H1 (cell line): ENCODE data around the gene LCMT1. TPM values are rescaled to one million over a fixed set of nuclear protein-coding genes. Genes with fewer than 3 reads are reported as not detected.

Source experiments
- CTCF ChIA-PET: fragments of 300-600 bp; sonication (Branson Sonifier 250); formaldehyde crosslinking; loops from one replicate; lab custom pipeline; 2021; ENCODE audit not compliant: partially characterized antibody; lab: Charles Lee
- POLR2A ChIA-PET: fragments of 300-600 bp; sonication (Branson Sonifier 250); formaldehyde crosslinking; loops from one replicate; lab custom pipeline; 2021; ENCODE audit warnings: inconsistent platforms; ENCODE audit not compliant: partially characterized antibody; lab: Charles Lee
- DNase-seq, 2 experiments: peaks; one replicate each; pipeline versions ENCODE4 v3.0.0 to v3.0.0-alpha.2; 2010 to 2022; ENCODE audit warnings: low spot score in 2 of 2, low read depth in 1 of 2, mixed read lengths in 1 of 2
- FAIRE-seq: peaks from 2 replicates; lab custom pipeline; 2011; peaks lifted over from hg19 to GRCh38; lab: Jason Lieb, UNC
- H2AFZ ChIP-seq: 2 replicates; pipeline ENCODE4 v1.8.1; 2012; ENCODE audit warnings: low read length, inconsistent platforms
- H2AK5ac ChIP-seq: 2 replicates; pipeline ENCODE4 v1.6.1; 2013; ENCODE audit warnings: low read depth, low read length
- H2BK120ac ChIP-seq: replicated peaks from 2 replicates; pipeline ENCODE3; 2013; ENCODE audit warnings: low read depth, low read length, inconsistent platforms
- H2BK12ac ChIP-seq: 2 replicates; pipeline ENCODE4 v1.6.1; 2013; ENCODE audit warnings: low read depth, low read length
- H2BK15ac ChIP-seq: 2 replicates; pipeline ENCODE4 v1.6.1; 2013; ENCODE audit warnings: low read length
- H2BK20ac ChIP-seq: 2 replicates; pipeline ENCODE4 v1.6.1; 2013; ENCODE audit warnings: low read length
- H2BK5ac ChIP-seq: 2 replicates; pipeline ENCODE4 v1.6.1; 2013; ENCODE audit warnings: low read depth, low read length
- H3K14ac ChIP-seq: 2 replicates; pipeline ENCODE4 v1.6.1; 2013; ENCODE audit warnings: inconsistent platforms; ENCODE audit not compliant: insufficient read length
- H3K18ac ChIP-seq: 2 replicates; pipeline ENCODE4 v1.6.1; 2013; ENCODE audit warnings: low read length; ENCODE audit errors: extremely low read depth
- H3K23ac ChIP-seq: 2 replicates; pipeline ENCODE4 v1.6.1; 2013; ENCODE audit warnings: inconsistent platforms; ENCODE audit not compliant: insufficient read length
- H3K23me2 ChIP-seq: 2 replicates; pipeline ENCODE4 v1.6.1; 2013; ENCODE audit warnings: low read depth, low read length
- H3K27ac ChIP-seq: 2 replicates; pipeline ENCODE4 v1.6.1; 2011; ENCODE audit warnings: low read depth, low read length, inconsistent platforms
- H3K27me3 ChIP-seq, 4 experiments: replicated peaks in 1 of 4; 1 replicate in 1 of 4; 2 replicates in 3 of 4; pipeline versions ENCODE4 v1.6.1 to v1.8.1; 2011 to 2013; ENCODE audit warnings: low read length in 3 of 4, mild to moderate bottlenecking in 3 of 4, inconsistent platforms in 2 of 4, mixed read lengths in 2 of 4, moderate library complexity in 1 of 4; ENCODE audit not compliant: control insufficient read depth in 3 of 4, insufficient read depth in 3 of 4; ENCODE audit errors: extremely low read depth in 1 of 4
- H3K36me3 ChIP-seq, 4 experiments: 2 replicates each; pipeline versions ENCODE4 v1.6.1 to v1.8.1; 2011 to 2013; ENCODE audit warnings: mild to moderate bottlenecking in 4 of 4, low read length in 3 of 4, moderate library complexity in 2 of 4, control low read depth in 1 of 4, inconsistent platforms in 1 of 4; ENCODE audit not compliant: insufficient read depth in 4 of 4, control insufficient read depth in 2 of 4
- H3K4ac ChIP-seq: replicated peaks from 2 replicates; pipeline ENCODE3; 2013; ENCODE audit warnings: low read length, low read depth, mixed read lengths, inconsistent platforms; ENCODE audit not compliant: insufficient read length
- H3K4me1 ChIP-seq, 4 experiments: replicated peaks in 1 of 4; 1 replicate in 1 of 4; 2 replicates in 3 of 4; pipeline versions ENCODE4 v1.6.1 to v1.8.1; 2011 to 2013; ENCODE audit warnings: low read length in 3 of 4, inconsistent platforms in 2 of 4, mixed read lengths in 1 of 4; ENCODE audit not compliant: insufficient read depth in 4 of 4, control insufficient read depth in 3 of 4
- H3K4me2 ChIP-seq, 2 experiments: 2 replicates each; pipeline versions ENCODE4 v1.6.1 to v1.8.1; 2011 to 2013; ENCODE audit warnings: low read depth in 2 of 2, low read length in 2 of 2, control low read depth in 1 of 2, inconsistent platforms in 1 of 2, mild to moderate bottlenecking in 1 of 2; ENCODE audit not compliant: insufficient read depth in 1 of 2
- H3K4me3 ChIP-seq, 4 experiments: fragments of 200-600, 300-600 bp in 1 of 4; sonication (generic), shearing (Covaris generic), sonication (Bioruptor Twin) in 1 of 4; 2 replicates each; pipeline versions ENCODE4 v1.5.1 to v1.8.1; 2011 to 2016; ENCODE audit warnings: low read length in 4 of 4, low read depth in 3 of 4, control low read depth in 2 of 4, inconsistent platforms in 2 of 4, mild to moderate bottlenecking in 2 of 4, mixed read lengths in 1 of 4, moderate library complexity in 1 of 4; ENCODE audit not compliant: insufficient read depth in 2 of 4; ENCODE audit errors: extremely low read depth in 1 of 4
- H3K56ac ChIP-seq: replicated peaks from 2 replicates; pipeline ENCODE3; 2013; ENCODE audit warnings: low read depth, mild to moderate bottlenecking, mixed read lengths, low read length, inconsistent platforms; ENCODE audit not compliant: insufficient read length
- H3K79me1 ChIP-seq: 2 replicates; pipeline ENCODE4 v1.6.1; 2013; ENCODE audit warnings: low read depth, low read length, control low read depth
- H3K79me2 ChIP-seq, 2 experiments: 2 replicates each; pipeline versions ENCODE4 v1.6.1 to v1.8.1; 2012 to 2013; ENCODE audit warnings: low read length in 2 of 2, mild to moderate bottlenecking in 2 of 2, inconsistent platforms in 1 of 2; ENCODE audit not compliant: insufficient read depth in 2 of 2, control insufficient read depth in 1 of 2
- H3K9ac ChIP-seq, 4 experiments: replicated peaks in 1 of 4; 1 replicate in 1 of 4; 2 replicates in 3 of 4; pipeline versions ENCODE4 v1.6.1 to v1.8.1; 2011 to 2013; ENCODE audit warnings: low read depth in 3 of 4, low read length in 3 of 4, control low read depth in 2 of 4, mild to moderate bottlenecking in 2 of 4, moderate library complexity in 2 of 4, inconsistent platforms in 1 of 4; ENCODE audit errors: extremely low read depth in 1 of 4
- H3K9me3 ChIP-seq, 2 experiments: 2 replicates each; pipeline versions ENCODE4 v1.6.1 to v1.8.1; 2012 to 2013; ENCODE audit warnings: mild to moderate bottlenecking in 2 of 2, moderate library complexity in 2 of 2, control low read depth in 1 of 2, inconsistent platforms in 1 of 2, low read depth in 1 of 2, low read length in 1 of 2, mixed read lengths in 1 of 2; ENCODE audit not compliant: insufficient read depth in 2 of 2
- H4K20me1 ChIP-seq, 2 experiments: replicated peaks in 1 of 2; 2 replicates each; pipeline versions ENCODE3 to v1.8.1; 2011 to 2013; ENCODE audit warnings: inconsistent platforms in 2 of 2, low read length in 2 of 2, mild to moderate bottlenecking in 1 of 2; ENCODE audit not compliant: insufficient read depth in 2 of 2, control insufficient read depth in 1 of 2
- H4K5ac ChIP-seq: 2 replicates; pipeline ENCODE4 v1.6.1; 2013; ENCODE audit warnings: low read length, low read depth, mixed read lengths, inconsistent platforms; ENCODE audit not compliant: insufficient read length
- H4K8ac ChIP-seq: 2 replicates; pipeline ENCODE4 v1.8.0; 2013; ENCODE audit warnings: mild to moderate bottlenecking, moderate library complexity, low read length, inconsistent platforms; ENCODE audit not compliant: insufficient read depth; ENCODE audit errors: extremely low read depth
- H4K91ac ChIP-seq: replicated peaks from 2 replicates; pipeline ENCODE3; 2013; ENCODE audit warnings: low read length, mixed read lengths, inconsistent platforms; ENCODE audit not compliant: insufficient read length
- BACH1 ChIP-seq: IDR thresholded peaks from 2 replicates; pipeline ENCODE4 v1.6.1; 2012; ENCODE audit warnings: low read length, improper control_type of control experiment
- BCL11A ChIP-seq, 2 experiments: IDR thresholded peaks; one replicate each; pipeline ENCODE4 v1.6.1; 2011; ENCODE audit warnings: low read depth in 2 of 2, low read length in 2 of 2, mild to moderate bottlenecking in 2 of 2
- BRCA1 ChIP-seq: IDR thresholded peaks from 2 replicates; pipeline ENCODE4 v1.6.1; 2012; ENCODE audit warnings: low read depth, low read length, improper control_type of control experiment
- HDAC6 ChIP-seq: IDR thresholded peaks from one replicate; pipeline ENCODE4 v1.7.1; 2012; ENCODE audit warnings: low read depth, mild to moderate bottlenecking, inconsistent platforms, low read length, moderate library complexity
- KDM1A ChIP-seq: fragments of 200-600, 300-600 bp; sonication (generic); IDR thresholded peaks from 2 replicates; pipeline ENCODE4 v1.7.1; 2016; ENCODE audit warnings: mild to moderate bottlenecking, low read length, borderline replicate concordance
- KDM5A ChIP-seq: fragments of 200-600 bp; IDR thresholded peaks from 2 replicates; pipeline ENCODE4 v1.7.1; 2012; ENCODE audit warnings: mild to moderate bottlenecking, low read length, inconsistent platforms, mixed read lengths
- PHF8 ChIP-seq: fragments of 200-600 bp; sonication (generic); conservative IDR thresholded peaks from 2 replicates; pipeline ENCODE4 v1.7.1; 2012; ENCODE audit warnings: low read depth, mild to moderate bottlenecking, inconsistent platforms, low read length, moderate library complexity
- POU5F1 ChIP-seq: IDR thresholded peaks from 2 replicates; pipeline ENCODE4 v1.6.1; 2011; ENCODE audit warnings: low read depth, mild to moderate bottlenecking, low read length, moderate library complexity
- SAP30 ChIP-seq: fragments of 300-600 bp; sonication (generic); IDR thresholded peaks from 2 replicates; pipeline ENCODE4 v1.7.1; 2012; ENCODE audit warnings: low read length, moderate library complexity, mild to moderate bottlenecking, inconsistent platforms; ENCODE audit not compliant: insufficient read depth, insufficient replicate concordance
- SUZ12 ChIP-seq: fragments of 200-600 bp; sonication (generic); IDR thresholded peaks from 2 replicates; pipeline ENCODE4 v1.6.1; 2012; ENCODE audit warnings: mild to moderate bottlenecking, inconsistent platforms, low read length, moderate library complexity, mixed read lengths
- TBP ChIP-seq: IDR thresholded peaks from 2 replicates; pipeline ENCODE4 v1.6.1; 2011; ENCODE audit warnings: low read depth, low read length, improper control_type of control experiment
- TCF12 ChIP-seq: IDR thresholded peaks from 2 replicates; pipeline ENCODE4 v1.6.1; 2011; ENCODE audit warnings: low read depth, mild to moderate bottlenecking, low read length
- USF2 ChIP-seq: IDR thresholded peaks from 2 replicates; pipeline ENCODE4 v1.6.1; 2011; ENCODE audit warnings: low read length, improper control_type of control experiment
- WGBS, 2 experiments: shearing (Covaris generic) in 1 of 2; methylation state at CpG; one replicate each; pipeline versions ENCODE4 v1.1.6 to v1.1.7; 2013 to 2015; ENCODE audit warnings: low lambda C conversion rate in 2 of 2, mixed read lengths in 2 of 2, inconsistent platforms in 1 of 2, low coverage in 1 of 2, missing lambda C conversion rate in 1 of 2; ENCODE audit not compliant: insufficient replicate concordance in 2 of 2, insufficient coverage in 1 of 2, insufficient read length in 1 of 2; ENCODE audit errors: extremely low coverage in 1 of 2, missing lambda C conversion rate in 1 of 2; 5-methylcytosine and 5-hydroxymethylcytosine counted together
- polyA plus RNA-seq, 7 experiments: library from polyadenylated mRNA; depleted of rRNA in 3 of 7; stranded (reverse) in 5 of 7; unstranded in 2 of 7; fragments of >200 nt in 5 of 7; fragments of 200-250 nt in 2 of 7; gene quantifications; 1 replicate in 5 of 7; 2 replicates in 1 of 7; 4 replicates in 1 of 7; pipeline versions ENCODE4 v1.2.1 to v1.2.3, GENCODE V29; 2011 to 2013; ENCODE audit warnings: missing spikeins in 2 of 7, mixed read lengths in 2 of 7
- total RNA-seq: library from RNA; stranded (reverse); fragmentation: NEBNext Ultra II Directional; extraction: Animal tissue kit (Norgen Biotek cat#: 25700); gene quantifications from 2 replicates; pipeline ENCODE4 v1.2.1, GENCODE V29; 2021

The LCMT1 gene
- total and polyA plus RNA-seq, 2 of the 8 experiments (the other 6 are each of a cell fraction or from before 2014, with no cell fraction given) = 61.0 to 80.8 TPM

- no peak overlapping the region for H2BK120ac ChIP-seq
- no peak overlapping the region for H2BK5ac ChIP-seq
- H3K27ac ChIP-seq = no peak overlapping the region
- WGBS, 2 experiments = 94% methylated on average over 1 of the region's 1 CpG; no CpG with 5 or more reads in 1 of the 2 experiments
- peaks cover 0 to 2% (median under 1%) of the 10 kb centered on the region in 4 experiments; a peak in 3 of 7 replicates for H3K4me1 ChIP-seq
- no peak overlapping the region for H2AFZ ChIP-seq
- no peaks in the 10 kb centered on the region for H3K9me3 ChIP-seq
- no peak for DNase-seq
- H4K5ac ChIP-seq = no peak overlapping the region
- H3K9ac ChIP-seq = no peak overlapping the region; a peak in 1 of 7 replicates
- peaks cover 7% of the 10 kb centered on the region; the same call in 1 of the 2 replicates for H3K23me2 ChIP-seq
- H3K4me3 ChIP-seq = no peak overlapping the region
- POLR2A ChIA-PET = interaction anchor here (1.1 kb wide), 2 partner anchors 47 to 66 kb away, joined by 3 read pairs; no protein-coding TSS in a partner anchor
- H4K8ac ChIP-seq = no peak overlapping the region
- peaks cover 15 to 28% of the 10 kb centered on the region in 2 experiments for H4K20me1 ChIP-seq
- H3K36me3 ChIP-seq = peaks cover 0 to 10% (median 5%) of the 10 kb centered on the region in 4 experiments; a peak in 2 of 8 replicates
- no peak overlapping the region for H3K14ac ChIP-seq
- CTCF ChIA-PET = interaction anchor here (0.6 to 1.2 kb wide), 2 partner anchors 13 to 1905 kb away, joined by 3 read pairs; no protein-coding TSS in a partner anchor
- H3K18ac ChIP-seq = no peak overlapping the region
- H2AK5ac ChIP-seq = no peak overlapping the region
- H3K23ac ChIP-seq = no peak overlapping the region
- H2BK20ac ChIP-seq = no peak overlapping the region
- no peak overlapping the region for H2BK15ac ChIP-seq
- H3K4ac ChIP-seq = no peak overlapping the region
- no peak overlapping the region for H3K4me2 ChIP-seq
- H3K56ac ChIP-seq = no peak overlapping the region
- no peak overlapping the region for H4K91ac ChIP-seq
- H3K79me2 ChIP-seq = peaks cover 30 to 71% of the 10 kb centered on the region in 2 experiments
- H3K79me1 ChIP-seq = peaks cover 26% of the 10 kb centered on the region
- no peak overlapping the region for H2BK12ac ChIP-seq
- no peak for FAIRE-seq
- no peaks in the 10 kb centered on the region for H3K27me3 ChIP-seq
- TF ChIP-seq HDAC6 (no peak), PHF8 (no peak), BRCA1 (no peak), BCL11A (IDR thresholded peaks at IDR 0.05; ENCODE audit: low read depth in 2 of 2, low read length in 2 of 2) (no peak), USF2 (no peak), TCF12 (no peak), TBP (no peak), BACH1 (no peak), KDM5A (no peak), SAP30 (no peak), KDM1A (no peak), POU5F1 (no peak), SUZ12 (no peak)
These were observed 2.6 kb downstream of the LCMT1 start for GRCh38 chr16:25114121-25114520.
